Prostate gland (tissue), 2 donors: ENCODE measurements around the gene HMCES.

Experiments
- POLR2AphosphoS5 ChIP-seq: sonication (generic); formaldehyde crosslinking; IDR thresholded peaks from one replicate; pipeline ENCODE4 v1.6.1; 2017; ENCODE audit warnings: antibody characterized with exemption
- TF ChIP-seq, protein P1 (sequence below), 4 experiments: fragments of 200-600 bp in 2 of 4; fragments of 450-650 bp in 2 of 4; sonication (generic) in 2 of 4; IDR thresholded peaks; 1 replicate in 3 of 4; 2 replicates in 1 of 4; pipeline ENCODE4 v1.5.1; 2016 to 2019; ENCODE audit warnings: antibody characterized with exemption in 4 of 4, mild to moderate bottlenecking in 2 of 4, moderate library complexity in 2 of 4

DNA sequence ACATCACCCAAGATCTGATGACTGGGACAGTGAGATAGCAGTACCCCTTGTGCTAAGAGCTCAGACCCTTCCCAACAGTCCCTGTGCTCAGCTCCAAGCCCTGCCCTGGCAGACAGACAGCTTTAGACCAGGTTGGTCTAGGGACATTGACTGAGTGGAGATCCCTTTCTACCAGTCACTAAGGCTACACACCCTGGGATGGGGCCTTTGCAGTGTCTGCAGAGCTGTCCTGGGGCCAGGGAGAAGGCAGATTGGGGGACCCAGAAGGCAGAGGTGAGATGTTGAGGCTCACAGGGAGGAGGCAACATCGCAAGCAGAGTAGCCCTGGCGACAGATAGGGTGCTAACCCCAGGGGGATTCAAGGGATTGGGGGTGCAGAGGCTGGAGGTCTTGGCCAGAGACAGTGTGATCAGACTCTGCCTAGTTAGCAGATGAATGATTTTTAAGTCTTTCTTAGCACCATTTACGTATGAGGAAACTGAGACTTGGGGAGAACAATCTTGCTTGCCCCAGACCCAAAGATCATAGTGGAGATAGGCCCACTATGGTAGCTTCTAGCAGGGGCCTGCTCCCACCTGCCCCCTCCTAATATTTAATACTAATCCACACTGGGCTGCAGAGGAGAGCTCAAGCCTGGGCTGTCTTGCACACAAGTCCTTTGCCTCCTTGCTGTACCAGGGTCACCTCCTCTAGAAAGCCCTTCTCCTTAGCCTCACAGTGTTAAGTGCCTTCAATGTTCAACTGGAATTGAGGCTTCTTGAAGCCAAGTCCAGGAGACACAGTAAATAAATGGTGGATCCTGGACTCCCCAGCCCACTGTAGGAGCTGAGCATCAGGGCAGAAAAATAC, 32.6 kb downstream of the HMCES start:
- TF ChIP-seq, protein P1, sequence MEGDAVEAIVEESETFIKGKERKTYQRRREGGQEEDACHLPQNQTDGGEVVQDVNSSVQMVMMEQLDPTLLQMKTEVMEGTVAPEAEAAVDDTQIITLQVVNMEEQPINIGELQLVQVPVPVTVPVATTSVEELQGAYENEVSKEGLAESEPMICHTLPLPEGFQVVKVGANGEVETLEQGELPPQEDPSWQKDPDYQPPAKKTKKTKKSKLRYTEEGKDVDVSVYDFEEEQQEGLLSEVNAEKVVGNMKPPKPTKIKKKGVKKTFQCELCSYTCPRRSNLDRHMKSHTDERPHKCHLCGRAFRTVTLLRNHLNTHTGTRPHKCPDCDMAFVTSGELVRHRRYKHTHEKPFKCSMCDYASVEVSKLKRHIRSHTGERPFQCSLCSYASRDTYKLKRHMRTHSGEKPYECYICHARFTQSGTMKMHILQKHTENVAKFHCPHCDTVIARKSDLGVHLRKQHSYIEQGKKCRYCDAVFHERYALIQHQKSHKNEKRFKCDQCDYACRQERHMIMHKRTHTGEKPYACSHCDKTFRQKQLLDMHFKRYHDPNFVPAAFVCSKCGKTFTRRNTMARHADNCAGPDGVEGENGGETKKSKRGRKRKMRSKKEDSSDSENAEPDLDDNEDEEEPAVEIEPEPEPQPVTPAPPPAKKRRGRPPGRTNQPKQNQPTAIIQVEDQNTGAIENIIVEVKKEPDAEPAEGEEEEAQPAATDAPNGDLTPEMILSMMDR (IDR thresholded peaks at IDR 0.05) = no peak
- no peak for TF ChIP-seq POLR2AphosphoS5
